ENCODE results near the gene CD22. TPM values are rescaled to one million over a fixed set of nuclear protein-coding genes. Genes with fewer than 3 reads are reported as not detected.
"Not testable (repeated sequence)": the region's sequence is repeated elsewhere in the genome, so short reads cannot be mapped to it uniquely, and the experiment has no call there.

Gene CD22
- total RNA-seq, 3 donors from 2014 or later (not counting 1 experiment from before 2014, with no cell fraction given), result 4.3 to 7.0 (median 6.0) TPM

GRCh38 chr19:35281303-35281702 is 47.7 kb upstream of the CD22 start:
- DNase-seq, result no peak
- Mint-ChIP-seq H3K27me3 (ENCODE audit: low read depth in 2 of 2) (peaks cover 8 to 24% of the 10 kb centered on the region in 2 donors), H3K4me3 (no peak overlapping the region), H3K4me1 (peaks cover 0 to 9% of the 10 kb centered on the region in 2 donors), H3K36me3 (no peaks in the 10 kb centered on the region), H3K9me3 (no peaks in the 10 kb centered on the region), H3K27ac (no peak overlapping the region)
- H3K27ac ChIP-seq (ENCODE audit: low read length), result no peak overlapping the region
- H3K27me3 ChIP-seq (ENCODE audit: control insufficient read depth, insufficient read depth, low read length), result no peaks in the 10 kb centered on the region
- ATAC-seq, result peak in 1 of 3 donors; percentile 3
- TF ChIP-seq, protein P1, sequence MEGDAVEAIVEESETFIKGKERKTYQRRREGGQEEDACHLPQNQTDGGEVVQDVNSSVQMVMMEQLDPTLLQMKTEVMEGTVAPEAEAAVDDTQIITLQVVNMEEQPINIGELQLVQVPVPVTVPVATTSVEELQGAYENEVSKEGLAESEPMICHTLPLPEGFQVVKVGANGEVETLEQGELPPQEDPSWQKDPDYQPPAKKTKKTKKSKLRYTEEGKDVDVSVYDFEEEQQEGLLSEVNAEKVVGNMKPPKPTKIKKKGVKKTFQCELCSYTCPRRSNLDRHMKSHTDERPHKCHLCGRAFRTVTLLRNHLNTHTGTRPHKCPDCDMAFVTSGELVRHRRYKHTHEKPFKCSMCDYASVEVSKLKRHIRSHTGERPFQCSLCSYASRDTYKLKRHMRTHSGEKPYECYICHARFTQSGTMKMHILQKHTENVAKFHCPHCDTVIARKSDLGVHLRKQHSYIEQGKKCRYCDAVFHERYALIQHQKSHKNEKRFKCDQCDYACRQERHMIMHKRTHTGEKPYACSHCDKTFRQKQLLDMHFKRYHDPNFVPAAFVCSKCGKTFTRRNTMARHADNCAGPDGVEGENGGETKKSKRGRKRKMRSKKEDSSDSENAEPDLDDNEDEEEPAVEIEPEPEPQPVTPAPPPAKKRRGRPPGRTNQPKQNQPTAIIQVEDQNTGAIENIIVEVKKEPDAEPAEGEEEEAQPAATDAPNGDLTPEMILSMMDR (IDR thresholded peaks at IDR 0.05), result no peak
- H3K4me1 ChIP-seq (ENCODE audit: control insufficient read depth, insufficient read depth, low read length), result peaks cover 10% of the 10 kb centered on the region
- intact Hi-C loops (cut with micrococcal nuclease), result no loop called here
- no peak overlapping the region for H3K4me3 ChIP-seq (ENCODE audit: low read length)
- H3K36me3 ChIP-seq (ENCODE audit: control insufficient read depth, insufficient read depth, low read length), result peaks cover 29% of the 10 kb centered on the region
- no peaks in the 10 kb centered on the region for H3K9me3 ChIP-seq (ENCODE audit: control insufficient read depth, insufficient read depth, low read length)
- WGBS (ENCODE audit: insufficient coverage), result 87% methylated on average over 3 of the region's 4 CpGs

GRCh38 chr19:35284153-35285094 is 44.6 kb upstream of the CD22 start:
- no peak overlapping the region for H3K4me3 Mint-ChIP-seq
- no peak overlapping the region for H3K27ac Mint-ChIP-seq
- peaks cover 10% of the 10 kb centered on the region for H3K4me1 ChIP-seq (ENCODE audit: control insufficient read depth, insufficient read depth, low read length)

DNA sequence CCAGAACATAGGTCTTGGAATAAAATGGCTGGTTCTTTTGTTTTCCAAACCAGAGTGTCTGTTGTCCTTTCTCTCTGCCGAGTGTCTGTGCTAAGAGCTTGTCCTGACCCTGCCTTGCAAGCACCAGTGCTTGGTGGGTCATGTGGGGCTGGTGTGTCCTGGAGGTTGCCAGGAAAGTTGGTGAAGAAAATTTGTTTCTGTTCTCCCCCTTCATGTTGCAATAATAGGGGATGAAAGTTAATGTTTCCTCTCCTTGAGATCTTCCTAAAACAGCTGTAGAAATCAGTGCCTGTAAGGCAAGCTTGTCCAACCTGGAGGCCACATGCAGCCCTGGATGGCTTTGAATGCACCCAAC is 43.9 kb upstream of the CD22 start:
- WGBS (ENCODE audit: insufficient coverage), result 56% methylated on average over 1 of the region's 1 CpG
- TF ChIP-seq, protein P1 (IDR thresholded peaks at IDR 0.05), result no peak

More at GRCh38 chr19:35284153-35285094, 44.6 kb upstream of the CD22 start:
- ATAC-seq (no peak), DNase-seq (no peak)
- no peaks in the 10 kb centered on the region for H3K9me3 ChIP-seq (ENCODE audit: control insufficient read depth, insufficient read depth, low read length)
- Mint-ChIP-seq H3K27me3 (ENCODE audit: low read depth in 2 of 2) (peaks cover 8 to 24% of the 10 kb centered on the region in 2 donors), H3K36me3 (no peaks in the 10 kb centered on the region), H3K4me1 (no peaks in the 10 kb centered on the region), H3K9me3 (no peaks in the 10 kb centered on the region)
- TF ChIP-seq, protein P1 (IDR thresholded peaks at IDR 0.05), result no peak
- WGBS (ENCODE audit: insufficient coverage), result 81% methylated on average over 17 of the region's 17 CpGs
- H3K36me3 ChIP-seq (ENCODE audit: control insufficient read depth, insufficient read depth, low read length), result peaks cover 4% of the 10 kb centered on the region
- intact Hi-C loops (cut with micrococcal nuclease), result no loop called here
- H3K27me3 ChIP-seq (ENCODE audit: control insufficient read depth, insufficient read depth, low read length), result no peaks in the 10 kb centered on the region
- H3K4me3 ChIP-seq (ENCODE audit: low read length), result no peak overlapping the region
- no peak overlapping the region for H3K27ac ChIP-seq (ENCODE audit: low read length)

GRCh38 chr19:35285465-35285864 is 43.5 kb upstream of the CD22 start:
- DNase-seq; ATAC-seq; H3K4me3 ChIP-seq (ENCODE audit: low read length); H3K27ac Mint-ChIP-seq; H3K4me1 Mint-ChIP-seq; H3K36me3 ChIP-seq (ENCODE audit: control insufficient read depth, insufficient read depth, low read length); H3K27ac ChIP-seq (ENCODE audit: low read length); H3K4me3 Mint-ChIP-seq; H3K4me1 ChIP-seq (ENCODE audit: control insufficient read depth, insufficient read depth, low read length); H3K36me3 Mint-ChIP-seq; H3K9me3 ChIP-seq (ENCODE audit: control insufficient read depth, insufficient read depth, low read length); H3K9me3 Mint-ChIP-seq; H3K27me3 ChIP-seq (ENCODE audit: control insufficient read depth, insufficient read depth, low read length); intact Hi-C loops (cut with micrococcal nuclease): not testable (repeated sequence)
- H3K27me3 Mint-ChIP-seq (ENCODE audit: low read depth in 2 of 2), result peaks cover 8 to 24% of the 10 kb centered on the region in 2 donors
- WGBS (ENCODE audit: insufficient coverage), result 90% methylated on average over 3 of the region's 3 CpGs

More for the DNA sequence above, 43.9 kb upstream of the CD22 start:
- Mint-ChIP-seq H3K27me3 (ENCODE audit: low read depth in 2 of 2) (peaks cover 8 to 24% of the 10 kb centered on the region in 2 donors), H3K4me3 (no peak overlapping the region), H3K4me1 (no peaks in the 10 kb centered on the region), H3K36me3 (no peaks in the 10 kb centered on the region), H3K27ac (no peak overlapping the region), H3K9me3 (no peaks in the 10 kb centered on the region)
- intact Hi-C loops (cut with micrococcal nuclease), result no loop called here
- ATAC-seq, result no peak
- no peak for DNase-seq
- Histone ChIP-seq H3K9me3 (ENCODE audit: control insufficient read depth, insufficient read depth, low read length) (no peaks in the 10 kb centered on the region), H3K4me1 (ENCODE audit: control insufficient read depth, insufficient read depth, low read length) (peaks cover 10% of the 10 kb centered on the region), H3K27ac (ENCODE audit: low read length) (no peak overlapping the region), H3K4me3 (ENCODE audit: low read length) (no peak overlapping the region), H3K27me3 (ENCODE audit: control insufficient read depth, insufficient read depth, low read length) (no peaks in the 10 kb centered on the region), H3K36me3 (ENCODE audit: control insufficient read depth, insufficient read depth, low read length) (no peaks in the 10 kb centered on the region)

DNA sequence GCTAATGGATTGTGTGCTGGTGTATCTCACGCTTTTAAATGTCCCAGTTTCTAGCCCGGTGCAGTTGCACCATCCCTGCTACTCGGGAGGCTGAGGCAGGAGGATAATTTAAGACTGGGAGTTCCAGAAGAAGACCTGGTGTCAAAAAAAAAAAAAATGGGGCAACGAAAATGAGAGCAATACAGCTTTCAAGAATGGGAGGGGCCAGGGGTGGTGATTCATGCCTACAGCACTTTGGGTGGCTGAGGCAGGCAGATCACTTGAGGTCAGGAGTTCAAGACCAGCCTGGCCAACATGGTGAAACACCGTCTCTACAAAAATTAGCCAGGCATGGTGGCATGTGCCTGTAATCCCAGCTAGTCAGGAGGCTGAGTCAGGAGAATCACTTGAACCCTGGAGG is 42.9 kb upstream of the CD22 start:
- H3K27ac ChIP-seq (ENCODE audit: low read length); H3K36me3 Mint-ChIP-seq; H3K4me1 Mint-ChIP-seq; H3K4me1 ChIP-seq (ENCODE audit: control insufficient read depth, insufficient read depth, low read length); H3K9me3 ChIP-seq (ENCODE audit: control insufficient read depth, insufficient read depth, low read length); H3K9me3 Mint-ChIP-seq; DNase-seq; H3K27me3 ChIP-seq (ENCODE audit: control insufficient read depth, insufficient read depth, low read length); H3K4me3 ChIP-seq (ENCODE audit: low read length); intact Hi-C loops (cut with micrococcal nuclease); H3K4me3 Mint-ChIP-seq; H3K36me3 ChIP-seq (ENCODE audit: control insufficient read depth, insufficient read depth, low read length); H3K27ac Mint-ChIP-seq; ATAC-seq: not testable (repeated sequence)
- WGBS (ENCODE audit: insufficient coverage), result 85% methylated on average over 5 of the region's 5 CpGs
- peaks cover 8 to 24% of the 10 kb centered on the region in 2 donors for H3K27me3 Mint-ChIP-seq (ENCODE audit: low read depth in 2 of 2)
